Left lung (tissue), 10 donors: ENCODE data around the gene ZNF549. TPM values are rescaled to one million over a fixed set of nuclear protein-coding genes. Genes with fewer than 3 reads are reported as not detected.

ENCODE experiments used
- ATAC-seq: fragments of 200-7000 bp; cut with Tn5 transposase; one replicate; pipeline ENCODE4 v1.9.1; 2020; ENCODE audit warnings: moderate library complexity
- DNase-seq, 4 donors: peaks; one replicate each; pipeline ENCODE4 v3.0.0-alpha.2; 2013 to 2020
- H3K27ac ChIP-seq, 2 donors: fragments of 200-600 bp; sonication (generic) in 1 of 2; one replicate each; pipeline versions ENCODE4 v1.5.0 to v1.8.0; 2020 to 2021
- H3K27me3 ChIP-seq, 2 donors: fragments of 200-600 bp; sonication (generic) in 1 of 2; one replicate each; pipeline versions ENCODE4 v1.5.0 to v1.8.0; 2020 to 2021
- H3K36me3 ChIP-seq, 2 donors: fragments of 200-600 bp; sonication (generic) in 1 of 2; one replicate each; pipeline versions ENCODE4 v1.5.0 to v1.8.0; 2020 to 2021
- H3K4me1 ChIP-seq, 2 donors: fragments of 200-600 bp; one replicate each; pipeline ENCODE4 v1.8.0; 2021
- H3K4me3 ChIP-seq, 2 donors: fragments of 200-600 bp; sonication (generic) in 1 of 2; one replicate each; pipeline versions ENCODE4 v1.5.0 to v1.8.0; 2020 to 2021; ENCODE audit warnings: mild to moderate bottlenecking in 1 of 2
- H3K9me3 ChIP-seq, 2 donors: fragments of 200-600 bp; sonication (generic) in 1 of 2; one replicate each; pipeline versions ENCODE4 v1.5.0 to v1.8.0; 2020 to 2021
- intact Hi-C, 2 donors: fragments of 100-400 bp; cut with DNase I; formaldehyde crosslinking; loops; one replicate each; pipeline versions ENCODE4 v1.11.2 to v1.14.2; 2022
- polyA plus RNA-seq, 6 donors: library from polyadenylated mRNA; unstranded; fragments of 120-200 nt; gene quantifications; one replicate each; pipeline ENCODE4 v1.2.1, GENCODE V29; 2013; ENCODE audit not compliant: insufficient read length in 6 of 6
- total RNA-seq, 2 donors: library from RNA; stranded (reverse); fragmentation: NEBNext Ultra II Directional; extraction: Animal tissue kit (Norgen Biotek cat#: 25700); gene quantifications; one replicate each; pipeline ENCODE4 v1.2.1, GENCODE V29; 2021
- TF ChIP-seq, protein P1 (sequence below), 2 donors: fragments of 200-600 bp; sonication (generic) in 1 of 2; IDR thresholded peaks; one replicate each; pipeline versions ENCODE4 v1.5.0 to v1.8.0; 2021; ENCODE audit warnings: antibody characterized with exemption in 2 of 2
- donor health status: DM: no; HTN: yes; CAD: no.
- donor health status: DM: no; HTN: no; CAD: no.

ZNF549 gene
- total and polyA plus RNA-seq, 8 donors = 4.9 to 19.9 (median 17.9) TPM

DNA sequence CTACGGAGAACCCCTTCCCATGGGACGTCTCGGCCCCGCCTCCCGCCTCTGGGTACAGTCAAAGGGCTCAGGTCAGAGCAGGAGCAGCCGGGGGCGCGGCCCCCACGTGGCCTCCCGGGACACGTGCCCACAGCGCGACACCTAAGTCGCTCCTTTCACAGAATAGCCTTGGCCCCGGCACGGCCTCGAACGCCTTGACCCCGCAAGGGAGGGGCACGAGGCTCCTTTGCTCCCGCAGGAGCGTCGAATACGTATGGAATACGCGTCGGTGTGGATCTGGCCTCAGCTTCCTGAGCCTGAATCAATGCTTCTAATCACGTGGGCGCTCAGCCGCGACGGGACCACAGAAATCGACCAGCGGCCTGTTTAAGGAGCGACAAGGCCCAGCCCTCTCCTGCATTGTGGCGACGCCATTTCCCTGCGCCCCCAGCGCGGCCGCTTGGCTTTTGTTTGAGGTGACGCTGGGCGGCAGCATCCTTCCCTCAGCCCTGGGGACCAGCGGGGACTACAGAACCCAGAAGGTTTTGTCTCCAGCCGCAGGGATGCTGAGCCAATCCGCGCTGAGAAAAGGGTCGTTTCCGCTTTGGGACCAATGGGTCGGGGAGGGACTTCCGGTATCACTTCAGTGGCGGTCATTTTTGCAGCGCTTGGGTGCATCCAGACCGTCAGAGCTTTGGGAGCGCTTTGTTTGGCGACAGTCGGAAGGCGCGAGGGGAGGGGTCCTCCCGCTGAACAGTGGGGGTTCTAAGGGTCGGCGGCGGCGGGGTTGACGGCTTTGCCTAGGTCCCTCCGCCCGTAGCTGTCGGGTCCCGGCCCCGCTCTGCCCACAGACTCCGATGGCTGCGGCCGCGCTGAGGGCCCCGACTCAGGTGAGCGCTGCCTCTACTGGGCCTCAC is 56.6 kb downstream of the ZNF549 start, which contains the start of gene ZIK1:
ZIK1 (plus strand) TSS at position 625 of the 896 bp plus-strand sequence; CDS start at position 837, 212 bp downstream.
- TF ChIP-seq, protein P1, sequence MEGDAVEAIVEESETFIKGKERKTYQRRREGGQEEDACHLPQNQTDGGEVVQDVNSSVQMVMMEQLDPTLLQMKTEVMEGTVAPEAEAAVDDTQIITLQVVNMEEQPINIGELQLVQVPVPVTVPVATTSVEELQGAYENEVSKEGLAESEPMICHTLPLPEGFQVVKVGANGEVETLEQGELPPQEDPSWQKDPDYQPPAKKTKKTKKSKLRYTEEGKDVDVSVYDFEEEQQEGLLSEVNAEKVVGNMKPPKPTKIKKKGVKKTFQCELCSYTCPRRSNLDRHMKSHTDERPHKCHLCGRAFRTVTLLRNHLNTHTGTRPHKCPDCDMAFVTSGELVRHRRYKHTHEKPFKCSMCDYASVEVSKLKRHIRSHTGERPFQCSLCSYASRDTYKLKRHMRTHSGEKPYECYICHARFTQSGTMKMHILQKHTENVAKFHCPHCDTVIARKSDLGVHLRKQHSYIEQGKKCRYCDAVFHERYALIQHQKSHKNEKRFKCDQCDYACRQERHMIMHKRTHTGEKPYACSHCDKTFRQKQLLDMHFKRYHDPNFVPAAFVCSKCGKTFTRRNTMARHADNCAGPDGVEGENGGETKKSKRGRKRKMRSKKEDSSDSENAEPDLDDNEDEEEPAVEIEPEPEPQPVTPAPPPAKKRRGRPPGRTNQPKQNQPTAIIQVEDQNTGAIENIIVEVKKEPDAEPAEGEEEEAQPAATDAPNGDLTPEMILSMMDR (IDR thresholded peaks at IDR 0.05) = no peak
- H3K9me3 ChIP-seq = peaks cover 0 to 70% of the 10 kb centered on the region in 2 donors
- DNase-seq (peak; percentile 90 to 96 (median 92)), ATAC-seq (peak; percentile 97)
- peak within 1 kb of the TSS; percentile 16 to 48 for H3K27ac ChIP-seq
- H3K4me1 ChIP-seq = peaks cover 12 to 13% of the 10 kb centered on the region in 2 donors
- H3K27me3 ChIP-seq = no peaks in the 10 kb centered on the region
- H3K4me3 ChIP-seq = peak within 1 kb of the TSS; percentile 62 to 65
- H3K36me3 ChIP-seq = peaks cover 0 to 18% of the 10 kb centered on the region in 2 donors
- intact Hi-C loops = no loop called here

DNA sequence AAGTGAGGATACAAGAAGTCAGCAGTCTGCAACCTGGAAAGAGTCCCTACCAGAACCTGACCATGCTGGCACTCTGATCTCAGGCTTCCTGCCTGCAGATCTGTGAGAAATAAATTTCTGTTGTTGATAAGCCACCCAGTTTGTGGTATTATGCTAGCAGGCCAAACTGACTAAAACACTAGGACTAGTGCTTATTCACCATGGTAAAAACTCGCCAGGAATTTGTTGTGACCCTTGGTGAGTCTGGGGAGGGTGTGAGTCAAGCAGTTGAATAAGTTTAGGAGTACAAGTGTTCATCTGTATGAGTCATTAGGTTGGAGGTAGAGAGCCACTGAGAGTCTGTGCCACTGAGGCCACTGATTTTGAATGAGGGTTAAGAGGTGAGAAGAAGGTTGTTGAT is 60.4 kb downstream of the ZNF549 start:
- H3K9me3 ChIP-seq = peaks cover 0 to 88% of the 10 kb centered on the region in 2 donors
- ATAC-seq (no peak), DNase-seq (no peak)
- TF ChIP-seq, protein P1 (IDR thresholded peaks at IDR 0.05) = no peak
- H3K4me3 ChIP-seq = no peak overlapping the region
- no peaks in the 10 kb centered on the region for H3K27me3 ChIP-seq
- intact Hi-C loops = no loop called here
- H3K36me3 ChIP-seq = peaks cover 0 to 53% of the 10 kb centered on the region in 2 donors
- H3K27ac ChIP-seq = no peak overlapping the region
- peaks cover 12 to 13% of the 10 kb centered on the region in 2 donors for H3K4me1 ChIP-seq

DNA sequence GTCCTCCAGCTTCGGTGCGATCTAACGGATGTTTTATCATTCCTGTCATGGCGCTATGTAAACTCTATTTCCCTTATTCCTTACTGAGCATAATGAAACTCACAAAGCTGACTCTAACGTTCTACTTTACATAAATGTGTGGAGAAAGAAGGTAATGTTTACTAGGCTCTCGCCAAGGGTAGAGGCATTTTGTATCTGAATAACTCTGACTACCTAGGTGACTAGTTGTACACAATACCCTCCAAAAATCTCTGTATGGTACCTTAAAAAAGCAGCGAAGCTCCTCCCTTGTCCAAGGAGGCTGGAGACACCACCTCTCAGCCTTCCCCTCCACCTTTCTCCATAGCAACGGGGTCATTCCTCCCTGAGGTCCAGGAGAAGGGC is 72.2 kb downstream of the ZNF549 start:
- H3K27ac ChIP-seq = no peak overlapping the region
- peaks cover 0 to 46% of the 10 kb centered on the region in 2 donors for H3K9me3 ChIP-seq
- DNase-seq (no peak), ATAC-seq (no peak)
- peaks cover 0 to 18% of the 10 kb centered on the region in 2 donors for H3K36me3 ChIP-seq
- intact Hi-C loops = no loop called here
- H3K4me3 ChIP-seq = peak overlapping the region; percentile 65 to 84
- no peaks in the 10 kb centered on the region for H3K27me3 ChIP-seq
- peaks cover 0 to 13% of the 10 kb centered on the region in 2 donors for H3K4me1 ChIP-seq
- TF ChIP-seq, protein P1 (IDR thresholded peaks at IDR 0.05) = no peak

DNA sequence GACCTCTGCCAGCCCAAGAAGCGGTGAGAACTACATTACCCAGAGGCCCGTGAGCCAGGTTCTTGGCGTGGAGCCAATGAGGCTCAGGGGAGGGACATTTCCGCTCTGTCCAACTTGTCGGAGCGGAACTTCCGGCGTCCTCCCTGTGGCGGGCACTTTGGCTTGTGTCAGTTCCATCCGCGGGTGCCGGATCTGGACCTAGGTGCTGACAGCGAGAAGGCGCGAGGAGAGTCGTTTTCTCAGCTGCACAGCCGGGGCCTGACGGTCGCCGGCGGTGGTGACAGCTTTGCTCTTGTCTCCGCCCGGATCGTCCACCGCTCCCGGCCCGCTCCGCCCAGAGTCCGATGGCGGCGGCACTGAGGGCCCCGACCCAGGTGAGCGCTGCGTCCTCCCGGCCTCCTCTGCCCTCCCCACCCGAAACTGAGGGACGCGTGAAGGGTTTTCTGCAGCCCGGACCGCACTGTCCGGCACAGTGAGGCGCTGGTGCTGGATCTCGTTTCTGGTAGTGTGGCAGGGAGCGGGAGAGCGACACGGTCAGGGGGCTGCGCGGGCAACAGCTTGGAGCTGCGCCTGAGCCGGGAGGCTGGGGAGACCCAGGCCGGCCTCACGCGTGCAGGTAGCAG is 72.7 kb downstream of the ZNF549 start, which contains the start of gene ZNF530:
ZNF530 (plus strand) TSS at position 125 of the 623 bp plus-strand sequence. CDS start 4,461 bp downstream, outside the sequence.
- Histone ChIP-seq H3K9me3 (peaks cover 0 to 46% of the 10 kb centered on the region in 2 donors), H3K4me3 (peak within 1 kb of the TSS; percentile 65 to 84), H3K4me1 (peaks cover 0 to 13% of the 10 kb centered on the region in 2 donors), H3K27ac (no peak within 1 kb of the TSS), H3K36me3 (peaks cover 0 to 23% of the 10 kb centered on the region in 2 donors), H3K27me3 (no peaks in the 10 kb centered on the region)
- DNase-seq = peak; percentile 92 to 96 (median 94)
- intact Hi-C loops = no loop called here
- peak; percentile 99 for ATAC-seq
- TF ChIP-seq, protein P1 (IDR thresholded peaks at IDR 0.05) = no peak

DNA sequence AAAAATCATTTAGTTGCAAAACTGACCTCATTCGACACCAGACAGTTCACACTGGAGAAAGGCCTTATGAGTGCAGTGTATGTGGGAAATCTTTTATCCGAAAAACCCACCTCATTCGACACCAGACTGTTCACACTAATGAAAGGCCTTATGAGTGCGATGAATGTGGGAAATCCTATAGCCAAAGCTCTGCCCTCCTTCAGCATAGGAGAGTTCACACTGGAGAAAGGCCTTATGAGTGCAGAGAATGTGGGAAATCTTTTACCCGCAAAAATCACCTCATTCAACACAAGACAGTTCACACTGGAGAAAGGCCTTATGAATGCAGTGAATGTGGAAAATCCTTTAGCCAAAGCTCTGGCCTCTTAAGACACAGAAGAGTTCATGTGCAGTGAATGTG is 79.8 kb downstream of the ZNF549 start:
- Histone ChIP-seq H3K4me1 (no peaks in the 10 kb centered on the region), H3K27ac (no peak overlapping the region), H3K9me3 (peaks cover 0 to 96% of the 10 kb centered on the region in 2 donors), H3K36me3 (peaks cover 0 to 56% of the 10 kb centered on the region in 2 donors), H3K27me3 (no peaks in the 10 kb centered on the region), H3K4me3 (no peak overlapping the region)
- no peak for DNase-seq
- intact Hi-C loops = no loop called here
- TF ChIP-seq, protein P1 (IDR thresholded peaks at IDR 0.05) = no peak
- ATAC-seq = no peak
